Glomerular visceral epithelial cell (primary cell): ENCODE data around the gene WDR7.

Experiments used
- DNase-seq: peaks from one replicate; pipeline ENCODE4 v3.0.0-alpha.2; 2016; ENCODE audit errors: extremely low spot score

Gene WDR7

DNA sequence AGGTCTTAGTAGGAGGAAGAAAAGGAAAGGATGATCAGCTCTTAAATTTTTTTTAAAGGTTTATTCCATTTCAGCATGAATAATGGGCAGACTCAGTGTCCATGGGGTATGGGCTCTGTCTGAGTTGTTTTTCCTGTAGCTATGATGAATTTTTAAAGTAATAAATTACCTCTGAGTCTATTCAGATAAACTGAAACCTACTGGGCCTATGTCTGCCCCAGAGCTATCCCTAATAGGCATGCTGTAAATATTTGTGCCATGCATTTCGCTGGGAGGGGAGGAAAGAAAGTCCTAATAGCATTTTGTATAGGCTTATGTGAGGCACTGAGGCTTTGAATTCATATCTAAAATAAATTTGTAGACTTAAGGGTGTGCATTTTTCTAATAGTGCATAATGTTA lies 285.3 kb downstream of the WDR7 start:
- DNase-seq: no peak

GRCh38 chr18:56937874-56938430 lies 286.8 kb downstream of the WDR7 start:
- no peak for DNase-seq

DNA sequence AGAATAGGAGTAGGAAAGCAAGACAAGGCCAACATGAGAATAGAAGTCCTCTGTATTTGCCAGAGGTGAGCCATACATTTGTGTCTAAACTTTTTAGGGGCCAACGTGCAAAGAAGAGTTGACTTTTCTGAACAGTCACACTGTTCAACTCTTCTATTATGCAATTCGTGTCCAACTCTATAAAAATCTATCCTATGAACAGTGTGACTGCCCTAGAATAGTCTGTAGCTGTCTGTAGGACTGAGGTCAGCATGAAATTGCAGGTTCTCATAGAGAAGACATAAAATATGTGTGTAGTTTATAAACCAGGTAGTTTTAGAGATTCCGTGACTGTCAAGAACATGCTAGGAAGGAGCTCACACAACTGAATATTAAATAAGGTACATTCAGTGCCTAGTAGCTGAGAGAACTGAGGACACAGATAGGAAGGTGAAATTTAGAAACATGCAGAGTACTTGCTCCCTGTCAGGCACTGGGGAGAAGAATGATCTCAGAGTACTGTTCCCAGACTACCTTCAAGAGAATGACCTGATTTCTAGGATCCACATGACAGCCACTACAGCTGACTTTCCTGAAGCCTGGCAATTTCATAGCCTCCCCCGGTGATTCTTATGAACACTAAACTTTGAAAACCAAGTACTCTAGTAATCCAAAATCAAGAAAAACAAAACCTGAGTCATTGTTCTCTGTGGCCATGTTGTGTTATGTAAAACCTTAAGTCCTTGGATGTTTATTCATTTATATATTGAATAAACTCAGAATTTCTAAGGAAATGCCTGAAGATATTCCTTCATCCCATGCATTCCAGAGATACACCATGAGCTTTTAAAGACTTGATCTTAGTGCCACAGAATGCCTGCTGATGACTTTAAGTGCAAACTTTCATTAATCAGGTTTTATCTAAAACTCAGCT lies 294.3 kb downstream of the WDR7 start:
- DNase-seq: no peak

DNA sequence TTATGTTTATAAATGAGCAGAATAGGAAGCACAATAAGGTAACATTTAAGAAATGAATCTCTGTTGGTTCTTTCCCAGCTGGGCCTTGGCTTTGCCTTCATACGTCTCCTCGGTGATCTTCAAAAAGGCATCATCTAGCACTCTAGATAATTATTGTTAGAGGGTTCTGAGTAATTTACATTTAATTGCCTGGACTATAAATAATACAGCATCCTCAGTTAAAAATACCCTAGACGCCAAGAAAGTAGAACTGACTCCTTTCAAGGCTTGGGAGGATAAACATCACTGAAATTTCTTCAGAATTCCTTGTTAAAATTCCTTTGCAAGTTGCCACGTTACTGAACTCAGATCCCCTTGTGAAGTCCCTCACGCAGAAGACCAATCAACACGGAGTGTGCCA lies 296.1 kb downstream of the WDR7 start:
- no peak for DNase-seq

DNA sequence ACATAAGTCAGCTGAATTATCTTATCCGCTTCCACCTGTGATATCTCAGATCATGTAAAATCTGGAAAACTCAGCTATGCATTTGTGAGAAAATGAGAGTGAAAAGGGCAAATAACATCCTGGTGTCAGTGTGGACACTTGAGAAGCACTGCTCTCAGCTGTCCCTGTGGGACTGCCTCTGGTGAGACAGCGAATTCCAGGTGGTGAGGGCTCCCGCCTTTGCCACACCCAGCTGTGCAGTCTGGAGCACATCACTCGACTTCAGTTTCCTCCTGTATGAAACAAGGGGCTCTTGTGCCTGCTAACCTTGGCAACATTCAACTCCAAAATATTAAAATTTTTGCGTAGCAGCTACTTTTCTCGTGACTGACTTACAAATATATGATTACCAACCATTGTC lies 300.9 kb downstream of the WDR7 start:
- DNase-seq: no peak

- DNase-seq: no peak
These were observed 302.5 kb downstream of the WDR7 start for GRCh38 chr18:56953428-56954198.

GRCh38 chr18:56955490-56955889 lies 304.3 kb downstream of the WDR7 start:
- DNase-seq: no peak

DNA sequence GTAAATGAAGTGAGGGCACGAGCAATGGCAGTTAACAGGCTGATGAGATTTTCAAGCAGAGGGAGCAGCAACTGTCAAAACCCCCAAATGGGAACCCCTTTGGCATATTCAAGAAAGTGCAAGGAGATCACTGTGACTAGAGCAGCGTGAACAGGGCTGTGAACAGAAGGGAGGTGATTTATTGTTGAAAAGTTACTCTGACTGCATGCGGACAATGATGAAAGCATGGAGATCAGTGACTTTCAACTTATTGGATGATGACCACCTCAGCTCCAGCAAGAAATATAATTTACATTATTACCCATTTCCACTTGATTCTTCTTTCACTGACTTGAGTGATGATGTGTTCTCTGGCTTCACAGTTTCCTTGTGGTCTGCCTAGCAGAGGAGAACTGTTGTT lies 308.0 kb downstream of the WDR7 start:
- DNase-seq: no peak

GRCh38 chr18:56962322-56962721 lies 311.2 kb downstream of the WDR7 start:
- no peak for DNase-seq

- DNase-seq: no peak
These were observed 315.9 kb downstream of the WDR7 start for GRCh38 chr18:56967035-56967434.

- DNase-seq: no peak
These were observed 322.3 kb downstream of the WDR7 start for GRCh38 chr18:56973487-56973886.

DNA sequence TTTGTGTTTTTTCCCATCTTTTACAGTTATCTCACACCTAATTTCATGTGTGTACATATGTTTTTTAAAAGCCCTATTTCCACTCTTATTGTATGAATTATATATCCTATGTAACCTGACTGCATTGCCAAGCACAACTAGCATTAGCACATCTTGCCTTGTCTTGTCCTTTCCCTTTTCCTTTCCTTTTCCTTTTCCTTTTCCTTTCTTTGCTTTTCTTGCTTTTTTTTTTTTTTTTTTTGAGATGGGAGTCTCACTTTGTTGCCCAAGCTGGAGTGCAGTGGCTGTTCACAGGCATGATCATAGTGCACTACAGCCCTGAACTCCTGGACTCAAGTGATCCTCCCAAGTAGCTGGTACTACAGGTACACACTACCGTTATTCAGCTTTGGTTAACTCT lies 323.0 kb downstream of the WDR7 start:
- no peak for DNase-seq

- DNase-seq: no peak
These were observed 324.1 kb downstream of the WDR7 start for GRCh38 chr18:56975276-56975675.

DNA sequence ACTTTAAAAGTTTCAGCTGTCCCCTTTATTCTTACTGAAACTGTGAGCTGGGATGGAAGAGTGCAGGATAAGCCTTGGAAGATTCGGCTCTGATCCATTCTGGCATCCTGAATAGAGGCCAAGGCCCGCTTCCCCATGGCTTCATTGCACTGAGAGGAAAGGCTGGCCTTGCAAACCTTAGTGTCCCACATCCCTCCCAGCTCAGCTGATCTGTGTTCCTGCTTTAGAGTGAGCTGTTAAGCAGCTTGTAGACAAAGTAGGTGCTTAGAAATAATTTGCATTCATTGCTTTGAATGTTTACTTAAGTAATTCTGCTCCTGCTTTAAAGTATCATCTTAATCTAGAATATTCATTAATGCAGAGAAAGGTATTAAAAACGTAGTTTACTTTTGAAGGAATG lies 326.1 kb downstream of the WDR7 start:
- no peak for DNase-seq

DNA sequence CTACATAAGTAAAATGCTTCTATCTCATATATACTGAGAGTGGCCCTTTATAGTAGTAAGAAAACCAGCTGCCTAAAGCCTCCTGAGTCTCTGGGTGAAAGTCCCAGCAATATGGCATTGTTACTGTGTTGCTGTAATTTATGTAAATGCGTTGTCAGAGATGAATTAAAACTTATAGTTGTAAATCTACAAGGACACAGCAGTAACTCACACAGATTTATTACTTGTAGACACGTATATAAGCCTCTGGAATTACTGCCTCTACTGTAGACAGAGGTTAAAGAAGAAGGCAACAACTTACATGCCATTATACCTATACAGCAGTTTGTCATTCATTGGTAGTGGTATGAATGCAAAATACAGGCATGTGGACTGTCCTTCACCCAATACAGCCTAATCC lies 326.6 kb downstream of the WDR7 start:
- DNase-seq: no peak

DNA sequence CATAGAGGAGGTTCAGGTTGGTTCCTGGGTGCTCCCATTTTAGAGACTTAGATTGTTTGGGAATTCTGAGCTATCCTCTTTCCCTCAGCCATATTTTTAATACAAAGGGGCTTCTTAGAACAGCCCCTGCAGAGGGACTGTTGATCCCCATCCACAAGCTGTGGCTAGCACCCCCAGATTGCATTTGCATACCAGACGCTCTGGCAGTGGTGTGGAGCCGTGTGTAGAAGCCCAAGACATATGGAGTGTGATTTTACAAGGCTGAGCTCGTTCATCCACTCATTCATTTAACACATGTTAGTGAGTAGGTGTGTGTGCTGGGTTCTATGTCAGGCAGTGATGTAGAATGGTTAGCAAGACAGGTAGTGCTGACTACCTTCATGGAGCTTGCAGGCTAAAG lies 329.0 kb downstream of the WDR7 start:
- no peak for DNase-seq

GRCh38 chr18:56982766-56983165 lies 331.6 kb downstream of the WDR7 start:
- no peak for DNase-seq

DNA sequence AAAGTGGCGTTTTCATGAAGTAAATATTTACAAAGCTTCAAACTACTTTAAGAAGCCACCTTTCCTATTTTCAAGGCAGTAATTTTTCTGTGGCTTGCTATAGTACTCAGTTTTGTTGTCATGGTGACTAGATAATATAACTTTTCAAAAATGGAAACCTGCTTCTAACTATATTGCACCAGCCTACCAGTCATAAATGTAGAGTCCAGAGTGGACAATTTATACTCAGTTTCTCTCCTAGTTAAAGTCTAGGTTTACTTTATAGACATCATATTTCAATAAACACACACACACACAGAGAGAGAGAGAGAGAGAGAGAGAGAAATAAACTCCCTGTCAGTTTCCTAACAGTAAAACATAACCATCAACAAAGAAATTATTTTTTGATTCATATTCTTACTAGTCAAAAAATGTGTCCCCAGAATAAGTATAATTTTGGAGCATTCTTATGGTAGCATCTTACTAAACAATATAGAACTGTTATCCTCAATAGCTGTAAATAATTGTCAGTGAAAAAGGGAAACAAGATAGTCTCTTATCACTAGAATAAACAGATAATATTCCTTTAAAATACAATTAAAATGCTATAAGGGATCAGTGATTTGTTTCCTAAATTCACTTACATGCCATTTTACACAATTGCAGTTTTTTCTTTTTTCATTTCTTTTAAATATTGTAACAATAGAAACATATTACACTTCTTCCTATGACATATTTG lies 332.3 kb downstream of the WDR7 start:
- no peak for DNase-seq

- no peak for DNase-seq
These were observed 333.6 kb downstream of the WDR7 start for GRCh38 chr18:56984731-56985130.

DNA sequence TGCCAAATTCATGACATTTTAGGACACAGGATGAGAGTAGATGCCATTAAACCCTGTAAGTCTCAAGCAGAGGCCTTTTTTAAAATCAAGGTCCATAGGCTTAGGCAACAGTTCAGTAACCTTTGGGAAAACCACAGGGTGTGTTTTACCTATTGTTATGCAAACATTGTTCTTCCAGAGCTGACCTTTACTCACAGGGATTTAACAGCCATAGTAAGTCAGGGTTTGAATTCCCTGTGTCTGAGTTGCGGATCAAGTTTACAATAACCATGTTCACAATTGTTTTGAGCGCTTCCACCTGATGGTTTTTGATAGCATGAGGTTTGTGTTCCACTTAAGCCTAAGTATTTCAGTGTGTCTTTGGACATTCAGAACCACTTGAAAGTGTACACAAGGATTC lies 335.7 kb downstream of the WDR7 start:
- DNase-seq: no peak

DNA sequence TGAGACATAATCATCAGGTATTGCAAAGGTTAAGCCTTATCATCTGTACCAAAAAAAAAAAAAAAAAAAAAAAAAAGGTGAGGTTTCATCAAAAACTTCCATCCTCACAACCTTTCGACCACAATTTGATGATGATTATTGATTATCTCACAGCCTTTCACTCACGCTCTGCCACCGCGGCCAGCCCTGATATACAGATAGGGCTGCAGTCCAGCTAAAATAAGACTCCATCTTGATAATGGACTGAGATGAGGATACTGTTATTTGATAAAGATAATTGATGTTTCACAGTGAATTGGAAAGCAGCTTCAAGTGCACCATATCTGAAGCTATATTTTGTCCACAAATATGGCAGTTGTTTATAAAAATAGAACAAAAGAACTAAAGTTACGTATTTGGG lies 336.1 kb downstream of the WDR7 start:
- DNase-seq: no peak

GRCh38 chr18:56988022-56988421 lies 336.9 kb downstream of the WDR7 start:
- DNase-seq: no peak
